HG03354 (cell line): ENCODE measurements around the gene NOC4L.
"Not testable (repeated sequence)": the region's sequence is repeated elsewhere in the genome, so short reads cannot be mapped to it uniquely, and the experiment has no call there.

Source experiments
- ATAC-seq: cut with Tn5 transposase; IDR thresholded peaks from one replicate; pipeline ENCODE4 v1.9.1; 2021; ENCODE audit warnings: mild to moderate bottlenecking; ENCODE audit not compliant: unreplicated experiment, poor library complexity, severe bottlenecking

The NOC4L gene

GRCh38 chr12:132140918-132141841 is 3.1 kb upstream of the NOC4L start:
- no peak for ATAC-seq

- ATAC-seq: no peak
Measured at GRCh38 chr12:132141976-132142678, 2.1 kb upstream of the NOC4L start.

- no peak for ATAC-seq
Measured at GRCh38 chr12:132142679-132143335, 1.4 kb upstream of the NOC4L start.

- ATAC-seq: peak; percentile 45
Measured at GRCh38 chr12:132143336-132144071, 753 bp upstream of the NOC4L start.

GRCh38 chr12:132144810-132145168 is 532 bp downstream of the NOC4L start:
- ATAC-seq: peak; percentile 8

GRCh38 chr12:132145334-132145733 is 1.1 kb downstream of the NOC4L start:
- ATAC-seq: no peak

GRCh38 chr12:132146098-132146497 is 1.8 kb downstream of the NOC4L start:
- ATAC-seq: no peak

- no peak for ATAC-seq
Measured at GRCh38 chr12:132146772-132147422, 2.6 kb downstream of the NOC4L start.

GRCh38 chr12:132147423-132148367 is 3.4 kb downstream of the NOC4L start:
- ATAC-seq: no peak

GRCh38 chr12:132148368-132149045 is 4.2 kb downstream of the NOC4L start:
- no peak for ATAC-seq

- not testable (repeated sequence) for ATAC-seq
Measured at GRCh38 chr12:132149526-132149925, 5.3 kb downstream of the NOC4L start.

- ATAC-seq: no peak
Measured at GRCh38 chr12:132150780-132151144, 6.5 kb downstream of the NOC4L start.

GRCh38 chr12:132151145-132151765 is 7.0 kb downstream of the NOC4L start:
- no peak for ATAC-seq

GRCh38 chr12:132151766-132152410 is 7.6 kb downstream of the NOC4L start:
- no peak for ATAC-seq

- ATAC-seq: no peak
Measured at GRCh38 chr12:132152411-132152821, 8.2 kb downstream of the NOC4L start.

- no peak for ATAC-seq
Measured at GRCh38 chr12:132152953-132153352, 8.7 kb downstream of the NOC4L start.
